MCF 10A (cell line): ENCODE measurements around the gene COPG2. TPM values are rescaled to one million over a fixed set of nuclear protein-coding genes. Genes with fewer than 3 reads are reported as not detected.

ENCODE experiments used
- BruUV-seq: library from RNA; stranded (reverse); fragments of 400-500 nt; replicated peaks from 2 replicates; lab custom pipeline; 2021; lab: Mats Ljungman, UMichigan
- CTCF ChIA-PET: fragments of 300-600 bp; sonication (Branson Sonifier 250); formaldehyde crosslinking; extraction: SDS; loops from one replicate; lab custom pipeline; 2021; ENCODE audit warnings: antibody characterized with exemption, inconsistent platforms; lab: Yijun Ruan, JAX
- POLR2A ChIA-PET: fragments of 300-600, 350-650 bp; sonication (Branson Sonifier 250); formaldehyde crosslinking; extraction: SDS; loops from one replicate; lab custom pipeline; 2020; ENCODE audit warnings: antibody characterized with exemption, inconsistent platforms; lab: Yijun Ruan, JAX
- DNase-seq: peaks from one replicate; pipeline ENCODE4 v3.0.0-alpha.2; 2018; ENCODE audit not compliant: unreplicated experiment
- H3K27ac Mint-ChIP-seq: one replicate; pipeline ENCODE4 v1.8.0; 2022; ENCODE audit warnings: mild to moderate bottlenecking, low read depth, mixed read lengths; ENCODE audit not compliant: unreplicated experiment
- H3K27me3 Mint-ChIP-seq: one replicate; pipeline ENCODE4 v1.8.0; 2022; ENCODE audit warnings: mixed read lengths; ENCODE audit not compliant: insufficient read depth, unreplicated experiment
- H3K36me3 Mint-ChIP-seq: one replicate; pipeline ENCODE4 v1.8.0; 2022; ENCODE audit warnings: mild to moderate bottlenecking, moderate library complexity, mixed read lengths; ENCODE audit not compliant: insufficient read depth, unreplicated experiment
- H3K4me1 Mint-ChIP-seq: one replicate; pipeline ENCODE4 v1.8.0; 2022; ENCODE audit warnings: mixed read lengths; ENCODE audit not compliant: insufficient read depth, unreplicated experiment
- H3K4me3 Mint-ChIP-seq: one replicate; pipeline ENCODE4 v1.8.0; 2022; ENCODE audit warnings: mild to moderate bottlenecking, moderate library complexity, mixed read lengths; ENCODE audit not compliant: unreplicated experiment
- H3K9me3 Mint-ChIP-seq: one replicate; pipeline ENCODE4 v1.8.0; 2022; ENCODE audit warnings: mixed read lengths; ENCODE audit not compliant: unreplicated experiment
- intact Hi-C: fragments of 100-400 bp; cut with micrococcal nuclease; formaldehyde crosslinking; loops from 2 replicates; pipeline ENCODE4 v1.14.1; 2022
- total RNA-seq: library from RNA; stranded (reverse); gene quantifications from 2 replicates; pipeline ENCODE4 v1.2.3, GENCODE V29; 2022
- TF ChIP-seq, protein P1 (sequence below): fragments of 200-600 bp; IDR thresholded peaks from one replicate; pipeline ENCODE4 v1.8.0; 2022; ENCODE audit warnings: antibody characterized with exemption, mild to moderate bottlenecking; ENCODE audit not compliant: unreplicated experiment

Gene COPG2
- total RNA-seq, 1 experiment from 2014 or later = 24.7 TPM

DNA sequence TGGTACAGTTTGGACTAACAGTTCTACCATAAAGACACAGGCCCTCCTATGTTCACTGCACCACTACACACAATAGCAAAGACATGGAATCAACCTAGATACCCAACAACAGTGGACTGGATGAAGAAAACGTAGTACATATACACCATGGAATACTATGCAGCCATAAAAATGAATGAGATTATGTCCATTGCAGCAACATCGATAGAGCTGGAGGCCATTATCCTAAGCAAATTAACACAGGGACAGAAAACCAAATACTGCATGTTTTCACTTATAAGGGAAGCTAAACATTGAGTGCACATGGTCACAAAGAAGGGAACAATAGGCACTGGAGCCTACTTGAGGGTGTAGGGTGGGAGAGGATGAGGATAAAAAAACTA is 101.7 kb downstream of the COPG2 start:
- DNase-seq = no peak
- intact Hi-C loops = no loop called here
- TF ChIP-seq, protein P1, sequence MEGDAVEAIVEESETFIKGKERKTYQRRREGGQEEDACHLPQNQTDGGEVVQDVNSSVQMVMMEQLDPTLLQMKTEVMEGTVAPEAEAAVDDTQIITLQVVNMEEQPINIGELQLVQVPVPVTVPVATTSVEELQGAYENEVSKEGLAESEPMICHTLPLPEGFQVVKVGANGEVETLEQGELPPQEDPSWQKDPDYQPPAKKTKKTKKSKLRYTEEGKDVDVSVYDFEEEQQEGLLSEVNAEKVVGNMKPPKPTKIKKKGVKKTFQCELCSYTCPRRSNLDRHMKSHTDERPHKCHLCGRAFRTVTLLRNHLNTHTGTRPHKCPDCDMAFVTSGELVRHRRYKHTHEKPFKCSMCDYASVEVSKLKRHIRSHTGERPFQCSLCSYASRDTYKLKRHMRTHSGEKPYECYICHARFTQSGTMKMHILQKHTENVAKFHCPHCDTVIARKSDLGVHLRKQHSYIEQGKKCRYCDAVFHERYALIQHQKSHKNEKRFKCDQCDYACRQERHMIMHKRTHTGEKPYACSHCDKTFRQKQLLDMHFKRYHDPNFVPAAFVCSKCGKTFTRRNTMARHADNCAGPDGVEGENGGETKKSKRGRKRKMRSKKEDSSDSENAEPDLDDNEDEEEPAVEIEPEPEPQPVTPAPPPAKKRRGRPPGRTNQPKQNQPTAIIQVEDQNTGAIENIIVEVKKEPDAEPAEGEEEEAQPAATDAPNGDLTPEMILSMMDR = no peak
- ChIA-PET POLR2A (no interaction called here), CTCF (no interaction called here)
- Mint-ChIP-seq H3K27me3 (no peaks in the 10 kb centered on the region), H3K4me1 (no peaks in the 10 kb centered on the region), H3K9me3 (peaks cover 26% of the 10 kb centered on the region), H3K27ac (no peak overlapping the region), H3K36me3 (no peaks in the 10 kb centered on the region), H3K4me3 (no peak overlapping the region)
- no TSS peak for BruUV-seq

DNA sequence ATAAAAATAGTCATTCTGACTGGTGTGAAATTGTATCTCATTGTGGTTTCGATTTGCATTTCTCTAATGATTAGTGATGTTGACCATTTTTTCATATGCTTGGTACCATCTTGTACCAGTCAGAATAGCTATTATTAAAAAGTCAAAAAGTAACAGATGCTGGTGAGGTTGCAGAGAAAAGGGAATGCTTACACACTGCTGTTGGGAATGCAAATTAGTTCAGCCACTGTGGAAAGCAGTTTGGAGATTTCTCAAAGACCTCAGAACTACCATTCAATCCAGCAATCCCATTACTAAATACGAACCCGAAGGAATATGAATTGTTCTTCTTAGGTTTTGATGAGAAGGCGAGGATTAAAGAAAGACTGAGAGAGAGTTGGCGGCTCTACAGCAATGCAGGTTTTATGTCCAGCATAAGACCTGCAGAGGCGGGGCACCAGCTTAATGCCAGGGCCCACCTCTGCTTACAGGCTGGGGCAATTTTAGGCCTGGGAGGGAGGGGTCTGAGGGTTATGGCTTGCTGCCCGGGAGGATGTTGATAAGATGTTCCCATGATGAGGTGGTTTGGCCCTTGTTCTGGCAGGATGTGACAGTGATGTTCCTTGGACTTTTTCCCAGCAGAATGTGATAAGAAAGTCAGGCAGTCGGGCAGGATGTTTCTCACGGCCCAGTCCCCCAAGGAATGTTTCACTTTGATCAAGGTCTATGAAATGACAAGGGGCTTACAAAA is 102.2 kb downstream of the COPG2 start:
- no peaks in the 10 kb centered on the region for H3K4me1 Mint-ChIP-seq
- intact Hi-C loops = no loop called here
- no TSS peak for BruUV-seq
- TF ChIP-seq, protein P1 = no peak
- H3K27me3 Mint-ChIP-seq = no peaks in the 10 kb centered on the region
- H3K27ac Mint-ChIP-seq = no peak overlapping the region
- POLR2A ChIA-PET = no interaction called here
- no peak overlapping the region for H3K4me3 Mint-ChIP-seq
- H3K9me3 Mint-ChIP-seq = peaks cover 26% of the 10 kb centered on the region
- H3K36me3 Mint-ChIP-seq = no peaks in the 10 kb centered on the region
- DNase-seq = no peak
- CTCF ChIA-PET = no interaction called here

DNA sequence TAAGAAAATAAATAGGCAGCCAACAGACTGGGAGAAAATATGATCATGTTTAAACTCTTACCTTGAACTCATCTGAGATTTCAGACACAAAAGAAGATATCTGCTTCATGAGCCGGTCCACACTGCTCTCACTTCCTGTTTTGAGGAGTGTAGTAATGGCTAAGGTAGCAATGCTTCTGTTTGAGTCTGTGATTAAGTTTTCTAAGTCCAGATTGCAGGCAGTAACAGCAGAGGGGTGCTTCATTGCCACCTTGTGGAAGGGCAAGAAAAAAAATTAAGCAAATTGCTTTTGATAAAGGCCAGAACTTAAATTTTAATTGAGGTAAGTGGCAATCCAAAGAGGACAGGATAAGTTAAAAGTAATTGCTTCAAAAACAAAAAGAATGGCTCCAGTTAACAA is 107.6 kb downstream of the COPG2 start:
- Mint-ChIP-seq H3K27me3 (no peaks in the 10 kb centered on the region), H3K9me3 (peaks cover 7% of the 10 kb centered on the region), H3K4me3 (no peak overlapping the region), H3K36me3 (no peaks in the 10 kb centered on the region), H3K27ac (no peak overlapping the region), H3K4me1 (no peaks in the 10 kb centered on the region)
- no TSS peak for BruUV-seq
- ChIA-PET CTCF (no interaction called here), POLR2A (no interaction called here)
- TF ChIP-seq, protein P1 = peak; percentile 22
- DNase-seq = peak; percentile 59
- intact Hi-C loops = loop anchor here (1.0 kb wide), 2 partner anchors 319 to 489 kb away; no protein-coding TSS in a partner anchor

DNA sequence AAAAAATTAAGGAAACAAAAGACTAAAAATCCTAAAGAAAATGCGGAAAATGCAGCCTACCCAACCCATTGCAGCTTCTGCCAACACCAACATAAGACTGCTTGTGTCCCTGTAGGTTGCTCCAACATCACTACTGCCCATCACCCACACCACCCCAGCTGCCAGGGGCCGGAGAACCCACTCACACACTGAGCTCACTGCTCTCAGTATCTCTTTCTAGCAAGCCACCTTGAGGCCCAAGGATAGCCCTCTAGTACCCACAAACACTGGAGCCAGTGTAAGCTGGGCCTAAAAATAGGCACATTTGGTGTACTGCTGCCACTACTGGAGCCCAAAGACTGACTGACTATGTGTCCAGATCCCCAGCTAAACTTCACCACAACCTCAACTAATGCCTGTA is 109.4 kb downstream of the COPG2 start:
- intact Hi-C loops = no loop called here
- no peak for DNase-seq
- no peaks in the 10 kb centered on the region for H3K27me3 Mint-ChIP-seq
- H3K27ac Mint-ChIP-seq = no peak overlapping the region
- ChIA-PET POLR2A (no interaction called here), CTCF (interaction anchor here (0.6 to 0.7 kb wide), 2 partner anchors 253 to 333 kb away, joined by 3 read pairs; no protein-coding TSS in a partner anchor)
- TF ChIP-seq, protein P1 = no peak
- no peaks in the 10 kb centered on the region for H3K9me3 Mint-ChIP-seq
- no peaks in the 10 kb centered on the region for H3K4me1 Mint-ChIP-seq
- no peak overlapping the region for H3K4me3 Mint-ChIP-seq
- BruUV-seq = no TSS peak
- H3K36me3 Mint-ChIP-seq = peaks cover under 1% of the 10 kb centered on the region
